GM19438 (cell line): Measurements from ENCODE around the gene KNOP1.
"Not testable (repeated sequence)": the region's sequence is repeated elsewhere in the genome, so short reads cannot be mapped to it uniquely, and the experiment has no call there.

ENCODE experiments used
- ATAC-seq: cut with Tn5 transposase; IDR thresholded peaks from one replicate; pipeline ENCODE4 v1.9.1; 2021; ENCODE audit warnings: low read depth; ENCODE audit not compliant: unreplicated experiment

KNOP1 gene

DNA sequence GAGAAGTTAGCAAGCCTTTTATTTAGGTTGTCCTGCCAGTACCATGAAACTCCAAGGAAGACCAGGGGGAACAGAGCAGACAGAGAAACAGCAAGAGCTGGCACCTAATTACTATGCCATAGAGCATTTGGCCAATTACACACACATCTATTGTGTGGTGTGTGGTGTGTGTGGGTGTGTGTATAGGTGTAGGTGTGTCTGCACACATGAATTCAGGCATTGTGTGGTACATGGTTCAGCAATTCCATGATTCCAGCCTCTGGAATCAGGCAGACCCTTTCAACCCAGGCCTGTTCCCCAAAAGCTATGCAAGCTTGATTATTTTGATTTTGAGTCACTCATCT is 25.8 kb upstream of the KNOP1 start:
- no peak for ATAC-seq

DNA sequence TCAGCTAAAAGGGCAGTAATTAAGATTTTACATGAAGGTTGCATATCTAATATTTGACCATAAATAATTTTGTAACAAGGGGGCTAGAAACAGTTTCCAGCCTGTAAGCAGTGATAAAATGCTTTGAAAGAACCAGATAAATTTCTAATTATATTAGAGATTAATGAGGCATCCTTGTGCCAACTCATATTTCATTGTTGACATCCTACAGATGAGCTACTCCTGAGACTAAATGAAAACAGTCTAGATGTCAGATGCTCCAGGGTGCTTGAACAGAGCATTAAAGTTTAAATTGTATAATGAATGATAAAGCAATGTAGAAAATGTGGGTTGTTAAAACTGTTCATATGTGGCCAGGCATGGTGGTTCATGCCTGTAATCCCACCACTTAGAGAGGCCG is 23.3 kb upstream of the KNOP1 start:
- no peak for ATAC-seq

DNA sequence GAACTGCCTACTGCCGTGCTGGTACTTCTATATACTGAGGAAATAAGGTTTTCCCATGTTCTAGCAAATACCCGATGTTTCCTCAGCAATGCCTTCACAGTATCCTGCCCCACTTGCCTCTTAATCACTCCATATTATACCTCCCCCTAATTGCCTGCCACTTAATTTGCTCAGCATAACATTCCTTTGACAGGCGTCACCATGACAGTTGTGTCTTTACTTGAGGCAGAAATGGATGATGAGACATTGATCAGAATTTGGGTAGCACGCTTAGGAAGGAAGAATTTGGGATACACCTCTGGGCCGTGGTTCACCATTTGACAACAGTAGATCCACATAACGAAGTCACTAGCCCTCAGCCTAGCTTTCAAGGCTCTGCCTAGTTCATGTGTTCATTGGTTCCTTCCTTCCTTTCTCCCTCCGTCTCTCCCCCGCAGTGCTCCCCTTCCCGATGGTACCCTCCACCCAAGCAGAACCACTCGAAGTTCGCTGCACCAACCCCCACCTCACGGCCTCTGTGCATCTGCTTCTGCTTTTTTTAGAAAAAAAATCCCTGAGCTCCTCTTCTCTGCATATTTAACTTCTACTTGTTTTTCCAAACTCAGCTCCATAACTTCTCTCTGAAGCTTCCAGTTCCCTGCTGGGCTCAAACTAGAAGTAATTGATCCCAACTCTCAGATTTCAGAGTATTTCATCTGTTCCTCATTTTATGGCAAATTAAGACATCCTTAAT is 19.4 kb upstream of the KNOP1 start:
- ATAC-seq: no peak

DNA sequence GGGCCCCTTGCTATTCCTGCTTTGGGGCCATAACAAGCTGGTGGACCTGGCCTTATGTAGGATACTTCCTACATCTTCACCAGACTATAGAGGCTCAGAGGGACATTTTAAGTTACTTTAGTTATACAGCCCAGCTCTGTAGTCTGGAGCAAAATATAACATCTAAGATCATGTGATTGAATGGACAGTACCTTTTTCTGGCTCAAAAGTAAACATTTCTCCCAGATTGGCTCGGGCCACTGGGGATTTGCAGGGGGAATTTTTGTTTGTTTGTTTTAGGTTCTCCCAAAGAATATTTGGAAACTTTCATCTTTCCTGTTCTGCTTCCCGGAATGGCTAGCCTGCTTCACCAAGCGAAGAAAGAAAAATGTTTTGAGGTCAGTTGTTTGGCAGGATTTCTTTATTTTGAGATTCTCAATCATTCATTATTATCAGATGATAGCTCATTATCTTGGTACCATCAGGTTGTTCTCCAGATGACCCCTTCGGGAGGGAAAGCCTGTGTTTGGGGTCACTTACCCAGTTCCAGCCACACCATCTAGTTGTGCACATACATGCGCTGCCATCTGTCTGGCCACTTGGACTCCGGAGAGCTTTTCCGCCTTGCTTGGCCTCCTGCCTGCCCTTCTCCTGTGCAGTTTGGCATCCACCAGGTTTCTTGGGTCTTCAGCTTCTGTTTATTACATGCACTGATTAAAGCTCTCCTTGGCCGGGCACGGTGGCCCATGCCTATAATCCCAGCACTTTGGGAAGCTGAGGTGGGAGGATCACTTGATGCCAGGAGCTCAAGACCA is 17.2 kb upstream of the KNOP1 start:
- no peak for ATAC-seq

DNA sequence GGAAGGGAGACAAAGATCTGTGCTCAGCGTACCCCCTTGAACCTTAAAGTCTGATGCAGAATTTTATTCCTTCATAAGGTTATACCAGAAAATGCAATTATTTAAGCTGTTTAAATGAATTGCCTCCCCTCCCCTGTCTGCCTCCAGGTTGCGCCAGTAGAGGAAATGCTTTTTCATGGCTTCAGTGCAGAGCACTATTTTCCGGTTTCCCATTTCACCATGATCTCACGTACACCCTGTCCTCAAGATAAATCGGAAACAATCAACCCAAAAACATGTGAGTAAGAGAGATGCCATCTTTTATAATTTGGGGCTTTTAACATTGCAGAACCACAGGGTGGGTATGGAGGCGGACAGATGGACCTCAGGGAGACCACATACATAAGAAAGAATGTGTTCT is 15.5 kb upstream of the KNOP1 start:
- no peak for ATAC-seq

DNA sequence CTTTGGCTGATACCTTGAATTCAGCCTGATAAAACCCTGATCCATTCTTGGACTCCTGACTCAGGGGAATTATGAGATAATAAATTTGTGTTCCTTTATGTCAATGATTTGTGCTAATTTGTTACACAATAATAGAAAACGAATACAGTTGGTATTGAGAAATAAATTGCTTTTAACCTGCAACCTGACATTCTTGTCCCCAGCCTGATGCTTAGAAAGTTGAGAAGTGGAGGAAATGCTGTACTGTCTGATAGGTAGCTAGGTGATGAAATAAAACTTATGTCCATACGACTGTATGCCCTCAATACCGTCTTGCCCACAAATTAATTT is 10.6 kb upstream of the KNOP1 start:
- no peak for ATAC-seq

DNA sequence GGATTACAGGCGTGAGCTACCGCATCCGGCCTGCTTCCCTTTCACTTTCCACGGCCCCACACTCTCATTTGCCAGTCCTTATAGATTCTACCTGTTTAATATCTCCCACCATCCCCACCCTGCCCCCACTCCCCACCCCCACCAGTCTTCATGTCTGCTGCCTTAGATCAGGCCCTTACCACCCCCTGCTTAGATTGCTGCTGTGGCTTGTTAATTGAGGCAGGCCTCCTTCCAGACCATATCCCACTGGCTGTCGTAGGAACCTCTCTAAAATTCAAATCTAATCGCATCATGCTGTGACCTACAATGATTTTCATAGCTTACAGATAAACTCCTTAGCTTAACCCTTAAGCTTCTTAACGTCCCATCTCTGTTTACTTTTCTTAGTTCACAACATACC is 5.0 kb upstream of the KNOP1 start:
- ATAC-seq: no peak

DNA sequence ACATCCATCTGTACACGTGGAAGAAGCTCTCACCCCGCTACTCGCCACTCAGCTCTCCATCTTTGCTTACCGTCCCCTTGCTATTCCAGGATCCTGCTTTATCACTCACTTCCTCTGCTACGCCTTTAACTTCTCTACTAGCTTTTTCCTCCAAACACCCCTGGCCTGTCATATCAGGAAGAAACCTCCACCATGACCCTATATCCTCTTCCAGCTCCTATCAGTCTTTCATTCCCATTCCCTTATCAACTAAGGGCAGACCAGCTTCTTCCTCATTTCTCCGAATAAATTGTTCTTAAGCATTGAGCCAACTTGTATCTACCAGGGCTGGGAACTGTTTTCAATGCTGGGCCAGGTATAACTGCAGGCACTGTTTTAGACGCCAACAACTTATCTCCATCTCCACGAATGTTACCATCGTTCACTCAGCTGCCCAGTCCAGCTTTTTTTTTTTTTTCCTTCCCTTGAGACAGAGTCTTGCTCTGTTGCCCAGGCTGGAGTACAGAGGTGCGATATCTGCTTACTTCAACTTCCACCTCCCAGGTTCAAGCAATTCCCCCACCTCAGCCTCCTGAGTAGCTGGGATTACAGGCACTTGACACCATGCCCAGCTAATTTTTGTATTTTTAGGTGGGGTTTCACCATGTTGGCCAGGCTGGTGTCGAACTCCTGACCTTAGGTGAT is 4.4 kb upstream of the KNOP1 start:
- ATAC-seq: no peak

DNA sequence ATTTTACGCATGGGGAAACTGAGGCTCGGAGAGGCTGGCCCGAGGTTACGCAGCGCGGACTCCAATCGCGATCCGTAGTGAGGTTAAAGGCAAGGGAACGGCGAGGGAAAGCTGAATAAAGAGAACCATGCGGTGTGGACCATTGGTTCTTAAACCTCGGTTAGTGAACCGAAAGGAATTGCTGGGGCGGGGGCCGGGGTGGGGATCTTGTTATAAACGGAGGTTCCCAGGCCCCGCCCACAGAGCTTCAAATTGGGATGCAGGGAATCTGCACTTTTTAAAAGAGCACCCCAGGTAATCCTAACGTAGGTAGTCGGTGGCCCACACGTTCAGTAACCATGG is 568 bp upstream of the KNOP1 start:
- peak; percentile 22 for ATAC-seq

DNA sequence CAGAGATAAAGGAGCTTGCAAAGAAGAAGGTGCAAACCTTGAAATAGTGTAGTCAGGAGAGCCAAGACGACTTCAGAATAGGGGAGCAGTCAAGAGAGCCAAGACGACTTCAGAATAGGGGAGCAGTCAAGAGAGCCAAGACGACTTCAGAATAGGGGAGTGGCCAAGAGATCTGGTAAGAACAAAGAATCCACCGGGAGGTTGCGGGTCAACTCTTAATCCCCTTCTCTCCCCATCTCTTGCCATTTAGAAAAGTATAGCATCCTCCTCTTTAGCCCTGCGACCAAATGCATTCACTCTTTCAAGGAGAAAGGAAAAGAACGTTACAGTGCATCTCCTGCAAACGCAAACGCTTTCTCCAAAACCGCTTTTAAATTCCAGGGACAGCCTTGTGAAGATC is 713 bp downstream of the KNOP1 start:
- no peak for ATAC-seq

DNA sequence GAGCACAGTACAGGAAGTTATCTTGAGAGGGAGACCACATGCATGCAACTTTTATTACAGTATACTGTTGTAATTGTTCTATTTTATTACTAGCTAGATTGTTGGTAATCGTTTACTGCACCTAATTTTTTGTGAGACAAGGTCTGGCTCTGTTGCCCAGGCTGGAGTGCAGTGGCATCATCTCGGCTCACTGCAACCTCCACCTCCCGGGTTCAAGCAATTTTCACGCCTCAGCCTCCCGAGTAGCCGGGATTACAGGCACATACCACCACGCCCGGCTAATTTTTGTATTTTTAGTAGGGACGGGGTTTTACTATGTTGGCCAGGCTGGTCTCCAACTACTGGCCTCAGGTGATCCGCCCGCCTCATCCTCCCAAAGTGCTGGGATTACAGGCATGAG is 1.3 kb downstream of the KNOP1 start:
- ATAC-seq: not testable (repeated sequence)

DNA sequence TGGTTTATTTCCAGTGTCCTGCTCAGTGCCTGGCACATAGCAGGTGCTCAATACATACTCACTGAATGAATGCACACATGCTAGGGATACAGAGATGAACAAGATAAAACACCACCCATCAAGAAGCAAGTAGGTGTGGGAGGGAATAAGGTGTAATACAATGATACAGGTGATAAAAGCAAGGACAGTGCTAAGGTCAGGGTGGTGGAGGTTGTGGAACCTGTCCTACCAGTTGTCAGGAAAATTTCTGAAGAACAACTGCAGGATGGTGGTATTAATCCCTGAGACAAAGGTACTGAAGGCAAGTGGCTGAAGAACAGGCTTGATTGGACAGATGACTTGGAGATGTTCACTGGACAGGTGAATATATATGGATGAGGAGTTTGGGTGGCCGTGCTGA is 1.8 kb downstream of the KNOP1 start:
- ATAC-seq: no peak

DNA sequence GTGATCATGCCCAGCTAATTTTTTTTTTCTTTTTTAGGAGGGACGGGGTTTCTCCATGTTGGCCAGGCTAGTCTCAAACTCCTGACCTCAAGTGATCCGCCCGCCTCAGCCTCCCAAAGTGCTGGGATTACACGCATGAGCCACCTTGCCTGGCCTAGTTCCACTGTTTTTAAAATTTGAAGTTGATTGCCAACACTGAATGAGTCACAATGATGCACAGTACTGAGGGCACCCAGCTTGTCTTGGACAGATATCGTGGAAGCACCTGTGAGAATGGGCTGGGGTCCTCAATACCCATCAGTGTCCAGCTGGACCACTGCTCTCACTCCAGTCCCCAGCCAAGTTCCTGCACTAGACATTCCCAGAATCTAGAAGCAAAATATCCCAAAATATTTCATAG is 2.5 kb downstream of the KNOP1 start:
- no peak for ATAC-seq

DNA sequence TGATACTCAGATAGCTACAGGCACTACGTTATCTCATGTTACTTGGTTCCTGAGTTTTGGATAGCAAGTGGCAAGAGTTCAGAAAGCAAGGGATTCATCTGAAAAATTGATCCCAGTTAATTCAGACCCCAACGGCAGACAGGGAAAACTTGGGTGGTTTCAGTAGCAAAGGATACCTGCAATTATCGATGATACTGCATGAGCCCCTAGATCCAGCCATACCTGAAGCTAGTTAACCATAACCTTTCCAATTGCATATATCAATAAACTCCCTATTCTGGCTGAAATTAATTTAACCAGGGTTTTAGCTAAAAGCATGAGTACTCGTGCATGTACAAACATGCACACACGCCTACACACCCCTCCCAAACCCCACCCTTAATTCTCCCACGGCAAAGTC is 4.3 kb downstream of the KNOP1 start:
- no peak for ATAC-seq

DNA sequence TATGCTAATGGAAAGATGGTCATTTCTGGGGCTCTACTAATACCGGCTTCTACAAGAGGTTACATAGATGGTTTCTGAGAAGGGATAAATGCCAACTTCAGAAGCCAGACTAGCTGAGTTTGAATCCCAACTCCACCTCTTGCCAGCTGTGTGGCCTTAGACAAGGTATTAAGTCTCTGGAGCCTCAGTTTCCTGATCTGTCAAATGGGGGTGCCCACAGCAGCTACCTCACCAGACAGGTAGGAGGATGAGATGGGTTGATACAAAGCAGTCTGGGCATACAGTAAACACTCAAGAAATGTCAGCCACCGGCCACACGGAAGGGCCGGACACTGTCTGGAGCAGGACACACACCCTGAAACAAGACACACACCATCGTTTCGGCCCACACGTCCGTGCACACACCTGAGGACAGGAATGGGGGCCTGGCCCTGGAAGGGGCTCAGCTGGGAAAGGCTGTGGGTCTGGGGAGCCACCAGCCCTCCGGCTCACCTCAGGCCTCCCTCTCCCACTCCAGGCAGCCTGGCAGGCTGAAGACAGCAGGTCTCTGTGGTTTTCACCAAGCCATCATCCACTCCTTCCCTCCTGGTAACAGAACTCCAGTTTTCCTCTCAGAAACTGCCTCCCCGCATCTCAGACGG is 5.5 kb downstream of the KNOP1 start:
- no peak for ATAC-seq

DNA sequence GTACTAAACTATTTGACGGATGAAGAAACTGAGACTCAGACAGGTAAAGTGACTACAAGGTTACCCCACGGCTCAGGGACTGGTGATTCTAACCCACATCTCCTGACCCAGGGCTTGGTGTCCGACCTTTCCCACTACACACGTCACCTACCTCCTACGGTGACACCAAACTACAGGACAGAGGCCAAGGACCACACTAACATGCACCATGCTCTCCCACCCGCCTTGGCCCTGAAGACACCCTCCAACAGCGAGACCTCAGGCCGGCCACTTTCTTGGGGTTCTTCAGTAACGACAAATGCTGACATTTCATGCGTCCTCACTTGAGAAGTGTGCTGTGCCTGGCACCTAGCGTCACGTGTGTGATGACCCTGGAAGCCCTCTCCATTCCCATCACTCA is 6.4 kb downstream of the KNOP1 start:
- no peak for ATAC-seq

DNA sequence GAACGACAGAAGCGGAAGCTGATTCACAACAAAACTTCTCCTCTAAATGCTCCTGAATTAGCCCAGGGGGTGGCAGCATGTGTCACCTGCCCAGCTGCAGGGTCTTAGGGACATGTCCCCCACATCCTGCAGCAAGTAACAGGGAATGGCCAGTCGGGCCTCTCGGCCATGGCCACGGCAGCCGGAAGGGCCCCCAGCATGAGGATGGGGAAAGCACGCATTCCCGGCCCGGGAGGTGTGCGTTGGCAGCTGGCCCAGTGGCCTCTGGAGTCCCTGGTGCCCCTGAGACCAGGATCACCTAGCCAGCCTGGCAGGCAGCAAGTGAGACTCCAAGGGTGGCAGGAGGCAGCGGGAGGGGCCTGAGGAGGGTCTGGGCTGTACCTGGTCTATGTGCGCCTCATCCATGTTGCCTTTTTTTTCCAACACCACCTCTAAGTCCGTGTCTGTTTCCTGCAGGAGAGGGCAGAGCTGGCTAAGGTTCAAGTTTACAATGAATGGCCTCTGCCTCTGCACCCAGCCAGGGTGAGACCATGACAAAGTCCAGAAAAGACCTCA is 7.0 kb downstream of the KNOP1 start:
- no peak for ATAC-seq

DNA sequence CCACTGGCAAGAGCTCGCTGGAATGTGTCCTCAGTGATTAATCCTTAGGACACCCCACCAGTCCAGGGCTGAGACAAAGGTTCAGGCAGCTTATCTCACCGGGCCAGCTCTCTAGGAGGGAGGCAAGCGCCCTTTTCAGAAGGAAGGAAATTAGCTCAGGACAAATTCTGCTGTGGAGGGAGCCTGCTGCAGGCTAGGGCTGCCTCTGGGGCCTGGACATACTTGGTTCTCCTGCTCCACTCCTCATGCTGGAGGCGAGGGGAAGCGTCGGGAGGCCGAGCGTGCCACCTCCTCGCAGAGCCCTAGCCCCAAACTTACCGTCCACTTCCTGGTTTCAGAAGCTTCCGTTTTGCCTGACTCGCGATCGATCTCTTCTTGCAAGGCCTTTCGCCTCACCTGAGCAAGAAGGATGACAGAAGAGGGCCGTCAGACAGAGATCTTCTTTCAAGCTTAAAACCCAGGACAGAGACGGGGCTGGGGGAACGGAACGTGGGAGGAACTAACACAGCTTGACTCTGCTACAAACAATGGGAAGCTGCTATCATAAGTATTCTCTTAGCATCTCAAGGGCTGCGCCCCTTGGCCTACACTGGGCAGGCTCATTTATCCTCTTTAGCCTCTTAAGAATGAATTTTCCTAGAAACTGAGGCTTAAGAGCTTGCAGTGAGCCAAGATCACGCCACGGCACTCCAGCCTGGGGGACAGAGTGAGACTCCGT is 7.7 kb downstream of the KNOP1 start:
- ATAC-seq: no peak

DNA sequence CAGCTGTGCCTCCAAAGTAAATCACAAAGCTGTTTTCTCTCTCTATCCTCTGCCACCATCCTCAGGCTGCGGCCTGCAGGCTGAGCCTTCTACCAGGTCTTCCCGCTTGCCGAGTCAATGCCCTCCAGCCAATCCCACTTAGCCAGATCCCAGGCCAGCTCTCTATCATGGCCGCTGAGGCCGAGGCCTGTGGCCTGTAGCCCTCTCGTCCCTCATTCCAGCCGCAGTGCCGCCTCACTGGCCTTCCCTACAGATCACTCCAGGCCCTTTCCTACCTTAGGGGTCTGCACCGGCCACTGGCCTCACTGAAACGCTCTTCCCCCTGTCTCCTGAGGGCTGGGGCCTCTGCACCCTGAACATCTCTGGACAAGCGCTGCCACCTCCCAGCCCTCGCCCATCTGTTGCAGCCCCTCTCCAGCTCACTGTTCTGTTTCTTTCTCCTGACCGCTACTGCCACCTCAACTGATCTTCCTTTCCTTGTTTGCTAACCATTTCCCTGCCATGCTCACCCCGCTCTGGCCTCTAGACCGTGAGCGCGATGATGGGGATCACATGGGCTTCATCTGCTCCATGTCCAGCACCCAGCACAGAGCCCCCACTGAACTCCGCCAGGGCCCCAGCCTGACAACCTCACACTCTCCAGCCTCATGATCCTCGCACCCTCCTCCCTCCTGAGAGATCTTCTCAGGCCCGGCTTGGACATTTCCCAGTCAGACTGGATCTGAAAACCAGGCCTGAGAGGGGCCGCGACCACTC is 8.5 kb downstream of the KNOP1 start:
- no peak for ATAC-seq
